Measurements from ENCODE around the gene ANXA5. TPM values are rescaled to one million over a fixed set of nuclear protein-coding genes. Genes with fewer than 3 reads are reported as not detected.

Gene ANXA5
- total RNA-seq, 2 experiments from 2014 or later = 28.9 to 40.1 TPM

GRCh38 chr4:121686255-121686654 is 10.5 kb downstream of the ANXA5 start:
- no peaks in the 10 kb centered on the region for H4K20me1 ChIP-seq (ENCODE audit: insufficient read depth, low read length)

GRCh38 chr4:121685257-121685656 is 11.5 kb downstream of the ANXA5 start:
- no peaks in the 10 kb centered on the region for H3K4me1 ChIP-seq (ENCODE audit: insufficient read depth, low read length, poor library complexity, severe bottlenecking)
- no TSS peak for BruUV-seq (replicated peaks)
- intact Hi-C loops (cut with micrococcal nuclease; ENCODE audit: unreplicated experiment) = no loop called here
- H2AFZ ChIP-seq (ENCODE audit: low read length) = no peak overlapping the region
- peaks cover 8% of the 10 kb centered on the region; the same call in 1 of the 2 replicates for H3K36me3 ChIP-seq (ENCODE audit: insufficient read depth, low read length)
- H3K9me3 ChIP-seq (ENCODE audit: low read length) = no peaks in the 10 kb centered on the region
- no peaks in the 10 kb centered on the region for H3K9me2 ChIP-seq (ENCODE audit: insufficient read depth, low read length)
- no peak for DNase-seq (ENCODE audit: low spot score)
- POLR2A ChIA-PET = interaction anchor here (1.4 kb wide), 1 partner anchor 9 kb away, joined by 5 read pairs; no protein-coding TSS in a partner anchor
- H3K27ac ChIP-seq (ENCODE audit: low read depth, low read length, poor library complexity, severe bottlenecking) = no peak overlapping the region
- H4K20me1 ChIP-seq (ENCODE audit: insufficient read depth, low read length) = no peaks in the 10 kb centered on the region
- CTCF ChIA-PET (ENCODE audit: unreplicated experiment) = no interaction called here
- H3K4me3 ChIP-seq (ENCODE audit: low read depth, low read length, poor library complexity, severe bottlenecking) = no peak overlapping the region
- no peaks in the 10 kb centered on the region for H3K79me2 ChIP-seq (ENCODE audit: insufficient read depth, low read depth, low read length)
- TF ChIP-seq CTCF (conservative IDR thresholded peaks at IDR 0.05; ENCODE audit: low read length) (no peak), EZH2phosphoT487 (IDR thresholded peaks at IDR 0.05; ENCODE audit: borderline replicate concordance, low read depth, low read length) (no peak)
- no peak overlapping the region for H3K4me2 ChIP-seq (ENCODE audit: low read length)

More at GRCh38 chr4:121686255-121686654, 10.5 kb downstream of the ANXA5 start:
- H3K27ac ChIP-seq (ENCODE audit: low read depth, low read length, poor library complexity, severe bottlenecking) = no peak overlapping the region
- H3K9me3 ChIP-seq (ENCODE audit: low read length) = no peaks in the 10 kb centered on the region
- H3K4me2 ChIP-seq (ENCODE audit: low read length) = no peak overlapping the region
- H3K9me2 ChIP-seq (ENCODE audit: insufficient read depth, low read length) = no peaks in the 10 kb centered on the region
- H3K79me2 ChIP-seq (ENCODE audit: insufficient read depth, low read depth, low read length) = no peaks in the 10 kb centered on the region
- no peak for TF ChIP-seq EZH2phosphoT487 (IDR thresholded peaks at IDR 0.05; ENCODE audit: borderline replicate concordance, low read depth, low read length)
- TF ChIP-seq CTCF (conservative IDR thresholded peaks at IDR 0.05; ENCODE audit: low read length) = no peak
- CTCF ChIA-PET (ENCODE audit: unreplicated experiment) = no interaction called here
- no peak overlapping the region for H3K4me3 ChIP-seq (ENCODE audit: low read depth, low read length, poor library complexity, severe bottlenecking)
- intact Hi-C loops (cut with micrococcal nuclease; ENCODE audit: unreplicated experiment) = no loop called here
- H3K36me3 ChIP-seq (ENCODE audit: insufficient read depth, low read length) = peaks cover 5% of the 10 kb centered on the region; the same call in 1 of the 2 replicates
- H3K4me1 ChIP-seq (ENCODE audit: insufficient read depth, low read length, poor library complexity, severe bottlenecking) = no peaks in the 10 kb centered on the region
- no peak for DNase-seq (ENCODE audit: low spot score)
- POLR2A ChIA-PET = interaction anchor here (0.6 to 1.4 kb wide), 2 partner anchors 10 to 103 kb away, joined by 3 to 5 read pairs; no protein-coding TSS in a partner anchor
- H2AFZ ChIP-seq (ENCODE audit: low read length) = no peak overlapping the region
- BruUV-seq (replicated peaks) = no TSS peak

GRCh38 chr4:121684561-121684960 is 12.2 kb downstream of the ANXA5 start:
- BruUV-seq (replicated peaks) = no TSS peak
- ChIA-PET CTCF (ENCODE audit: unreplicated experiment) (no interaction called here), POLR2A (no interaction called here)
- intact Hi-C loops (cut with micrococcal nuclease; ENCODE audit: unreplicated experiment) = no loop called here
- DNase-seq (ENCODE audit: low spot score) = no peak
- H3K4me1 ChIP-seq (ENCODE audit: insufficient read depth, low read length, poor library complexity, severe bottlenecking) = no peaks in the 10 kb centered on the region
- no peak overlapping the region for H2AFZ ChIP-seq (ENCODE audit: low read length)
- no peaks in the 10 kb centered on the region for H4K20me1 ChIP-seq (ENCODE audit: insufficient read depth, low read length)
- H3K4me2 ChIP-seq (ENCODE audit: low read length) = no peak overlapping the region
- no peaks in the 10 kb centered on the region for H3K79me2 ChIP-seq (ENCODE audit: insufficient read depth, low read depth, low read length)
- no peak for TF ChIP-seq EZH2phosphoT487 (IDR thresholded peaks at IDR 0.05; ENCODE audit: borderline replicate concordance, low read depth, low read length)
- TF ChIP-seq CTCF (conservative IDR thresholded peaks at IDR 0.05; ENCODE audit: low read length) = no peak
- H3K4me3 ChIP-seq (ENCODE audit: low read depth, low read length, poor library complexity, severe bottlenecking) = no peak overlapping the region
- H3K9me3 ChIP-seq (ENCODE audit: low read length) = no peaks in the 10 kb centered on the region
- H3K36me3 ChIP-seq (ENCODE audit: insufficient read depth, low read length) = peaks cover 8% of the 10 kb centered on the region; the same call in 1 of the 2 replicates
- H3K9me2 ChIP-seq (ENCODE audit: insufficient read depth, low read length) = no peaks in the 10 kb centered on the region
- no peak overlapping the region for H3K27ac ChIP-seq (ENCODE audit: low read depth, low read length, poor library complexity, severe bottlenecking)

Measured in OCI-LY7 (cell line).